Omental fat pad (tissue), 4 donors: ENCODE measurements around the gene PCYT2. TPM values are rescaled to one million over a fixed set of nuclear protein-coding genes. Genes with fewer than 3 reads are reported as not detected.

Experiments
- total RNA-seq, 4 donors: library from RNA; depleted of rRNA; stranded (reverse); fragments of >200 nt; gene quantifications; one replicate each; pipeline ENCODE4 v1.1.0, GENCODE V29; 2016

The PCYT2 gene
- total RNA-seq, 4 donors from 2014 or later = 36.5 to 64.7 (median 45.5) TPM

Other genes with a start within 250 kb of the PCYT2 start
- 10 to 100 TPM; 18.4 to 26.5 (median 21.6) TPM for gene OXLD1, start 244.8 kb downstream of the PCYT2 start, total RNA-seq
- 10 to 100 TPM in 1 of 4 donors, 1 to 10 TPM in 3; 6.8 to 15.6 (median 9.4) TPM for gene CCDC137, start 244.7 kb downstream of the PCYT2 start, total RNA-seq
- 10 to 100 TPM; 18.8 to 28.8 (median 26.9) TPM for gene ARL16, start 227.6 kb downstream of the PCYT2 start, total RNA-seq
- gene HGS, start 227.4 kb downstream of the PCYT2 start, total RNA-seq = 100 to 1,000 TPM in 1 of 4 donors, 10 to 100 TPM in 3; 54.0 to 117 (median 66.9) TPM
- 10 to 100 TPM; 31.4 to 55.8 (median 49.2) TPM for gene MRPL12, start 208.0 kb downstream of the PCYT2 start, total RNA-seq
- gene SLC25A10, start 199.1 kb downstream of the PCYT2 start, total RNA-seq = 10 to 100 TPM; 11.4 to 22.4 (median 14.0) TPM
- not detected for gene GCGR, start 107.2 kb downstream of the PCYT2 start, total RNA-seq
- 10 to 100 TPM; 49.6 to 78.5 (median 57.2) TPM for gene MCRIP1, start 78.1 kb downstream of the PCYT2 start, total RNA-seq
- under 1 TPM in 1 of 4 donors, not detected in 3; 0.65 TPM for gene PPP1R27, start 76.3 kb downstream of the PCYT2 start, total RNA-seq
- gene P4HB, start 50.9 kb downstream of the PCYT2 start, total RNA-seq = 100 to 1,000 TPM; 366 to 725 (median 608) TPM
- 100 to 1,000 TPM; 125 to 250 (median 161) TPM for gene ARHGDIA, start 40.1 kb downstream of the PCYT2 start, total RNA-seq
- 10 to 100 TPM; 31.5 to 80.7 (median 41.6) TPM for gene ALYREF, start 19.8 kb downstream of the PCYT2 start, total RNA-seq
- gene ANAPC11, start 19.7 kb downstream of the PCYT2 start, total RNA-seq = 100 to 1,000 TPM in 3 of 4 donors, 10 to 100 TPM in 1; 82.3 to 152 (median 114) TPM
- gene NPB, start 9.2 kb downstream of the PCYT2 start, total RNA-seq = 1 to 10 TPM in 1 of 4 donors, not detected in 3; 1.4 TPM
- 10 to 100 TPM; 15.4 to 25.7 (median 20.2) TPM for gene SIRT7, start 6.8 kb upstream of the PCYT2 start, total RNA-seq
- gene MAFG, start 16.3 kb upstream of the PCYT2 start, total RNA-seq = 10 to 100 TPM; 22.2 to 31.5 (median 25.6) TPM
- gene PYCR1, start 25.9 kb upstream of the PCYT2 start, total RNA-seq = 10 to 100 TPM in 2 of 4 donors, 1 to 10 TPM in 2; 4.8 to 13.9 (median 10.8) TPM
- not detected for gene MYADML2, start 35.8 kb upstream of the PCYT2 start, total RNA-seq
- not detected for gene NOTUM, start 49.8 kb upstream of the PCYT2 start, total RNA-seq
- 10 to 100 TPM; 12.6 to 24.3 (median 15.1) TPM for gene ASPSCR1, start 66.2 kb upstream of the PCYT2 start, total RNA-seq
- gene CENPX, start 111.5 kb upstream of the PCYT2 start, total RNA-seq = 10 to 100 TPM; 41.1 to 77.2 (median 59.8) TPM
- gene LRRC45, start 111.9 kb upstream of the PCYT2 start, total RNA-seq = 10 to 100 TPM in 1 of 4 donors, 1 to 10 TPM in 3; 4.7 to 12.3 (median 5.6) TPM
- gene RAC3, start 120.3 kb upstream of the PCYT2 start, total RNA-seq = 10 to 100 TPM in 3 of 4 donors, 1 to 10 TPM in 1; 7.9 to 25.1 (median 12.0) TPM
- gene DCXR, start 126.3 kb upstream of the PCYT2 start, total RNA-seq = 100 to 1,000 TPM; 190 to 327 (median 225) TPM
- 10 to 100 TPM; 20.2 to 51.3 (median 32.0) TPM for gene RFNG, start 140.4 kb upstream of the PCYT2 start, total RNA-seq
- 10 to 100 TPM; 67.3 to 86.8 (median 81.4) TPM for gene GPS1, start 140.5 kb upstream of the PCYT2 start, total RNA-seq
- 10 to 100 TPM; 58.1 to 90.3 (median 85.7) TPM for gene DUS1L, start 154.4 kb upstream of the PCYT2 start, total RNA-seq
- 1,000 to 10,000 TPM in 1 of 4 donors, 100 to 1,000 TPM in 3; 313 to 1,522 (median 467) TPM for gene FASN, start 186.8 kb upstream of the PCYT2 start, total RNA-seq